ENCODE data around the gene CPA5. TPM values are rescaled to one million over a fixed set of nuclear protein-coding genes. Genes with fewer than 3 reads are reported as not detected.

Gene CPA5
- total RNA-seq, 1 experiment from 2014 or later, result not detected

DNA sequence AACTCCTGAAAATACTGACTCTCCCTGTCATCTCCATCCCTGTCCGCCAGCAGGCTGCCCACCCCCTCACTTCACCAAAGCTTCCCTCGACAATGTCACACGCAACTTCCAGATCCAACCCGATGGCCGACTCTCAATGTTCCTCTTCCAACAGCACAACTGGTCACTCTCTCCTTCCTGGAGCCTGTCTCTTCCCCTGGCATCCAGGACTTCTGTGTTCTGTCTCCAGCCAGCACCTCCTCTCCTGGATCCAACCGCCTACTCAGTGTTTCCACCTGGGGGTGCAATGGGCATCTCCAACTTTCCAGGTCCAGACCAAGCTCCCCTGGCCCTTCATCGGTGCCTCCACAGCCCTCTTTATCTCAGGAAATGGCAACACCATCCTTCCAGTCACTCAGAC, 8.6 kb downstream of the CPA5 start:
- Histone ChIP-seq H3K79me1 (ENCODE audit: insufficient read depth, low read depth, low read length, poor library complexity, severe bottlenecking) (no peaks in the 10 kb centered on the region), H3K23ac (ENCODE audit: insufficient read length, low read depth, low read length) (no peak overlapping the region), H3K9ac (ENCODE audit: extremely low read depth, insufficient read length, low read length) (no peak overlapping the region), H4K8ac (replicated peaks; ENCODE audit: insufficient read length, low read depth, low read length) (no peak overlapping the region), H4K5ac (ENCODE audit: insufficient read length, low read depth, low read length) (no peak overlapping the region), H3K18ac (ENCODE audit: insufficient read length, low read depth, low read length) (no peak overlapping the region), H3K4me2 (ENCODE audit: insufficient read depth, insufficient read length, low read length) (no peak overlapping the region), H3K23me2 (ENCODE audit: insufficient read length, low read depth, low read length, poor library complexity, severe bottlenecking) (no peaks in the 10 kb centered on the region), H2BK20ac (ENCODE audit: low read depth, low read length, poor library complexity, severe bottlenecking) (no peak overlapping the region), H3T11ph (ENCODE audit: low read length) (no peak overlapping the region), H3K9me3 (ENCODE audit: control insufficient read depth, low read depth, low read length) (no peaks in the 10 kb centered on the region), H3K27me3 (ENCODE audit: insufficient read depth, low read length) (no peaks in the 10 kb centered on the region), H3K4ac (ENCODE audit: low read depth, low read length) (no peak overlapping the region), H2AFZ (ENCODE audit: low read length) (no peak overlapping the region), H3K4me1 (ENCODE audit: insufficient read depth, low read length) (peaks cover 10% of the 10 kb centered on the region; the same call in 1 of the 2 replicates), H2AK5ac (ENCODE audit: insufficient read length, low read length) (no peak overlapping the region), H3K56ac (ENCODE audit: insufficient read length, low read depth, low read length) (no peak overlapping the region), H2BK15ac (ENCODE audit: low read depth, low read length) (no peak overlapping the region), H2BK120ac (ENCODE audit: low read depth, low read length, poor library complexity, severe bottlenecking) (no peak overlapping the region), H3K79me2 (ENCODE audit: insufficient read depth, low read length) (no peaks in the 10 kb centered on the region), H2BK5ac (ENCODE audit: insufficient read length, low read length) (no peak overlapping the region), H3K14ac (ENCODE audit: insufficient read depth, low read length) (no peak overlapping the region), H2BK12ac (ENCODE audit: insufficient read length, low read depth, low read length) (no peak overlapping the region), H4K20me1 (ENCODE audit: control insufficient read depth, insufficient read depth, insufficient read length) (no peaks in the 10 kb centered on the region), H4K91ac (ENCODE audit: insufficient read length, low read depth, low read length) (no peak overlapping the region), H3K27ac (ENCODE audit: insufficient read length, low read depth, low read length) (no peak overlapping the region)
- DNase-seq, result no peak
- peak overlapping the region in 1 of 3 experiments; percentile 54; a peak in 1 of 7 replicates for H3K27ac Mint-ChIP-seq
- peaks cover 2% of the 10 kb centered on the region; the same call in 1 of the 2 replicates for H3K27me3 Mint-ChIP-seq (ENCODE audit: low read depth)
- H3K4me3 Mint-ChIP-seq, result no peak overlapping the region
- no peak for TF ChIP-seq CTCF (conservative IDR thresholded peaks at IDR 0.05)
- whole genome bisulfite sequencing (ENCODE audit: extremely low coverage, insufficient read length, low lambda C conversion rate), result no CpG with 5 or more reads among the region's 7 CpGs
- H3K9me3 Mint-ChIP-seq, result no peaks in the 10 kb centered on the region
- peaks cover 43 to 48% of the 10 kb centered on the region in 2 experiments for H3K4me1 Mint-ChIP-seq
- no peaks in the 10 kb centered on the region for H3K36me3 Mint-ChIP-seq (ENCODE audit: insufficient read depth in 1 of 3, low read depth in 3 of 3)
